Subcutaneous adipose tissue (tissue), 4 donors: ENCODE measurements around the gene DGAT2L6. TPM values are rescaled to one million over a fixed set of nuclear protein-coding genes. Genes with fewer than 3 reads are reported as not detected.

Experiments used
- total RNA-seq, 4 donors: library from RNA; depleted of rRNA; stranded (reverse); fragments of >200 nt; gene quantifications; one replicate each; pipeline ENCODE4 v1.1.0, GENCODE V29; 2016
- TF ChIP-seq, protein P1 (sequence below): fragments of 450-650 bp; IDR thresholded peaks from one replicate; pipeline ENCODE4 v1.5.1; 2016; ENCODE audit warnings: low read depth, mild to moderate bottlenecking, control low read depth, antibody characterized with exemption, moderate library complexity

The DGAT2L6 gene
- total RNA-seq, 4 donors from 2014 or later, result not detected

DNA sequence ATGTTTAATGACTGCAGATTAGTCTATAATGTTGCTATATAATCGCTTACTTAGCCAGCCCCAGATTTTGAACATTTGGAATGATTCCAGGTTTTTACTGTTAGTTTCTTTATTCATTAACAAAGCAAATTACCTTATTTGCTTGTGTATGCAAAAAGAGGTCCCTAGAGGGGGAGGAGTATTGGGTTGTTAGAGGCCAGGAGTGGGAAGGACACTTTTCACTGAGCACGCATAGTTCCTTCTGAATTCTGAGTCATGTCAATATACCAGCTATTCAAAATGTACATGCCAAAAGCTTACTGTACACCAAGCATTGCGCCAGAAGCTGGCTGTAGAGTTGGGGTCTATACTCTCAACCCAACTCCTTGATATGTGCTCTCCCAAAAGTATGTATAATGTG is 5.1 kb upstream of the DGAT2L6 start:
- TF ChIP-seq, protein P1, sequence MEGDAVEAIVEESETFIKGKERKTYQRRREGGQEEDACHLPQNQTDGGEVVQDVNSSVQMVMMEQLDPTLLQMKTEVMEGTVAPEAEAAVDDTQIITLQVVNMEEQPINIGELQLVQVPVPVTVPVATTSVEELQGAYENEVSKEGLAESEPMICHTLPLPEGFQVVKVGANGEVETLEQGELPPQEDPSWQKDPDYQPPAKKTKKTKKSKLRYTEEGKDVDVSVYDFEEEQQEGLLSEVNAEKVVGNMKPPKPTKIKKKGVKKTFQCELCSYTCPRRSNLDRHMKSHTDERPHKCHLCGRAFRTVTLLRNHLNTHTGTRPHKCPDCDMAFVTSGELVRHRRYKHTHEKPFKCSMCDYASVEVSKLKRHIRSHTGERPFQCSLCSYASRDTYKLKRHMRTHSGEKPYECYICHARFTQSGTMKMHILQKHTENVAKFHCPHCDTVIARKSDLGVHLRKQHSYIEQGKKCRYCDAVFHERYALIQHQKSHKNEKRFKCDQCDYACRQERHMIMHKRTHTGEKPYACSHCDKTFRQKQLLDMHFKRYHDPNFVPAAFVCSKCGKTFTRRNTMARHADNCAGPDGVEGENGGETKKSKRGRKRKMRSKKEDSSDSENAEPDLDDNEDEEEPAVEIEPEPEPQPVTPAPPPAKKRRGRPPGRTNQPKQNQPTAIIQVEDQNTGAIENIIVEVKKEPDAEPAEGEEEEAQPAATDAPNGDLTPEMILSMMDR, result no peak

DNA sequence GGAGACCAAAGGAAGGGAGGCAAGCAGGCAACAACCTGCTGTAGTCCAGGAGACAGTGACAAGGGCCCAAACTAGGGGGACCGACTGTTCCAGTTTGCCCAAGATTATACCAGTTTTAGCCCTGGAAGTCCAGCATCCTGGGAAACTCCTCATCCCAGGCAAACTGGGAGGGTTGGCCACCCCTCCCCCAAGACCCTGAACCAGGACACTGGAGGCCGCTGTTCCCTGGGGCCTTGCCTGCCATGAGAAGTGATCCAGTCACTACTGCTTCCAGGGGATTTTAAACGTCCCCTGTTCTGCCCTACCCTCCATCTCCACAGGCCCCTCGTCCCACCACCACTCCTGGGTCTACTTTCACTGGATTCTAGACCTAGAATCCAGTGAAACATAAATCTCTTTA is 4.3 kb upstream of the DGAT2L6 start:
- TF ChIP-seq, protein P1, result no peak

DNA sequence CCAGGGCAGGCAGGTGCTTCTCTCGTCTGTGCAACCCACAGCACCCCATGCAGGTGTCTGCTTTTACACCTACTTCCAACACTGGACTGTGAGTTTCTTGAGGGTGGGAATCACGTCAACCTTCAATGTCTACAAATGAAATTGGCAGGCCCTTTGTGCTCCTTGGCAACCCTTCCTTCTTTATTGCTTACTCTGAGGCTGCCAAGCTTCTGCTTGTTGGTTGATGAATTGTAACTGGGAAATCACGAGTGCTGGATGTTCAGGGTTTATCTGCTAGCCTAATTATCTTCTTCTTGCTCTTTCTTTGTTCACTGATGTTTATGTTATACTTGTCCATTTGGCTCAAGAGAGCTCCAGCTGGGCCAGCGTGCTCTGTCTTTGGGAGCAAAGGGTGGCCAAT is 2.5 kb upstream of the DGAT2L6 start:
- TF ChIP-seq, protein P1, result no peak

DNA sequence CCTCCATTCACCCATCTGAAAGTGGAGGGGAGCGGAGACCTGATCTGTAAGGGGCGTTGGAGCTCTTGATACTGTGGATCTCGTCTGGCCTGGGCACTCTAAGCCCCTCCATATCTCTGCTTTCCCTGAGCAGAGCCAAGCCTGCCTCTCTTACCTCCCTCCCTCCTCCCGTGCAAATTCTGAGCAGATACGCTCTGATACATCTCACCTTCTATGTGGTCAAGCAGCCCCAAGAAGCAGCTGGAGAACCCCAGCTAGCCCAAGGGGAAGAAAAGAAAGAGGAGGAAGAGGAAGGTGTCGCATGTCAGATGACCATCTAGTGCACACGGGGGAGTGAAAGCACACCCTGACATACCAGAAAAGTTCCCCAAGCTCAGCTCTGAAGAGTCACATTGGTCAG is 1.9 kb upstream of the DGAT2L6 start:
- TF ChIP-seq, protein P1, result no peak

DNA sequence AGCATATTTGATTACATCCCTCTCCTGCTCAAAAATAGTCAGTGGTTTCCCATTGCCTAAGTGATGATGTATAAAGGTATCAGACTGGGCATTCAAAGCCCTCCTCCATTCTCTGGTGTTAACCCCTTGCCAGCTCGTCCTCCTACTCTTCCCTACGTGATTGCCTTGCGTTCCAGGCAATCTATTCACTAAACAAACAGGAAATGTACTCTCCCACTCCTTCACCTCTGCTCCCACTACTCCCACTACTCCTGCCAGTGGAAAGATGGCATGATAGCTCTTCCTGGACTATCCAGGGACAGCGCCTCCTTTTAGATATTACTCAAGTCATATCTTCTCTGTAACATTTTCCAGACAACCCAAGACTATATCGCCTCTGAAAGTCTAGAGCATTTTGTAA is 5.8 kb downstream of the DGAT2L6 start:
- TF ChIP-seq, protein P1, result no peak

DNA sequence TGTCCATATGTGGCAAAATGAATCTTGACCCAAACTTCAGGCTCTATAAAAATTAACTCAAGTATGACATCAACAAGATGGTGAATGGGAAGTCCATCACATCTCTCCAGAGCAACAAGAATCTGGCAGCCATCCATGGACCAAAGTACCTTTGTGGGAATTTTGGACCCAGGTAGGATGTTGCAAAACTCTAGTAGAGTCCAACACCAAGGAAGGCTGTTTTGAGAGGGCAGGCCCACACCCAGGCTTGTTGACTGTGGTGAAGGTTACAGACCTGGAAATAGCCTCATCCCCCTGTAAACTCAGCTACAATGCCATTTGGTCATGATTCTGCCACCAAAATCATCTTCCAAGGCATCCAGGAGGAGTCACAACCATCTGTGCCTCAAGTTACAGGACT is 12.9 kb downstream of the DGAT2L6 start:
- TF ChIP-seq, protein P1, result no peak

DNA sequence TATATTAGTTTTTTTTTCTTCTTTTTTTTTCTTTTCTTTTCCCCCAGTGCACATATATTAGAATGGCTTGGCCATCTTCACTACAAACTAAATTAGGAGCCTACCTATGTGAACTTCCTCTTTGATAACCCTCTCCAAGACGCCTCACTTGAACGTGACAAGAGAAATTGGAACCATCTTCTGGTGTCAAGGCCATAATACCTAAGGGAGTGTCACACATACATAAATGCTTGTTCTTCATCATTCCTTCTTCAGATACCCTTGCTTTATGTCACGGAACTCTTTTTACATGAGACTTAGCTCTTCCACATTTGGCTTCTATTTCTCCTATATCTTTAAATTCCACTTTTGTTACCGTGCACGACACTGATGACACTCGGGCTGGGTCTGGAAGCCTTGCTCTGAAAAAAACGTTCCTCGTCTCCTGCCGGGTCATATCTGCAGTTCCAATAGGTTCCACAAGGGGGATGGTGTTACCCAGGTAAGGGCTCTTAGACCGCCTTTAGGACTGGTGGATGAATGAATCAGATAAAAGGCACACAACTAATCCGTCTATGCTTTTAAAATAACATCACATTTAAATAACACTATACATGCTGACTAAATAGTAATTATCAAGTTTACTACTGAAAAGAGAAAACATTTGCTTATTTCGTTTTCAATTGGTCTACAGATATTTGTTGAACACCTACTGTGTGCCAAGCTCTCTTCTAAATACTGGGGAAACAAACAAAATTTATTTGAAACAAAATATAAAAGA is 19.9 kb downstream of the DGAT2L6 start:
- TF ChIP-seq, protein P1, result no peak
